Right atrium auricular region (tissue), 2 donors: ENCODE results near the gene UGT2A1. TPM values are rescaled to one million over a fixed set of nuclear protein-coding genes. Genes with fewer than 3 reads are reported as not detected.
"Not testable (repeated sequence)": the region's sequence is repeated elsewhere in the genome, so short reads cannot be mapped to it uniquely, and the experiment has no call there.

ENCODE experiments used
- DNase-seq: peaks from one replicate; pipeline ENCODE4 v3.0.0-alpha.2; 2019; ENCODE audit warnings: low spot score
- H3K27ac ChIP-seq, 2 donors: fragments of 200-600 bp; sonication (generic); 1 replicate in 1 of 2; 2 replicates in 1 of 2; pipeline ENCODE4 v1.5.1; 2016 to 2019
- H3K27me3 ChIP-seq, 2 donors: fragments of 200-600 bp; sonication (generic); one replicate each; pipeline versions ENCODE4 v1.5.1 to v1.6.0; 2017 to 2019
- H3K36me3 ChIP-seq: fragments of 200-600 bp; sonication (generic); one replicate; pipeline ENCODE4 v1.5.1; 2016
- H3K4me1 ChIP-seq, 2 donors: fragments of 200-600 bp; sonication (generic); one replicate each; pipeline versions ENCODE4 v1.5.1 to v1.6.0; 2017 to 2019
- H3K4me3 ChIP-seq, 2 donors: fragments of 200-600 bp; sonication (generic); 1 replicate in 1 of 2; 2 replicates in 1 of 2; pipeline ENCODE4 v1.5.1; 2017 to 2019; ENCODE audit warnings: mild to moderate bottlenecking in 1 of 2, moderate library complexity in 1 of 2
- H3K9me3 ChIP-seq, 2 donors: fragments of 200-600 bp; sonication (generic); one replicate each; pipeline ENCODE4 v1.5.1; 2019
- CTCF ChIP-seq, 2 donors: fragments of 200-600 bp; sonication (generic); IDR thresholded peaks; one replicate each; pipeline ENCODE4 v1.5.1; 2019; ENCODE audit warnings: antibody characterized with exemption in 2 of 2
- total RNA-seq, 2 donors: library from RNA; depleted of rRNA; stranded (reverse); fragments of >200 nt; gene quantifications; one replicate each; pipeline ENCODE4 v1.1.0, GENCODE V29; 2016

UGT2A1 gene
- total RNA-seq, 2 donors from 2014 or later, result not detected

GRCh38 chr4:69684804-69685203, 31.8 kb upstream of the UGT2A1 start:
- no peak for DNase-seq
- Histone ChIP-seq H3K27me3 (no peaks in the 10 kb centered on the region), H3K4me1 (no peaks in the 10 kb centered on the region), H3K27ac (no peak overlapping the region), H3K9me3 (no peaks in the 10 kb centered on the region), H3K36me3 (no peaks in the 10 kb centered on the region), H3K4me3 (no peak overlapping the region)
- TF ChIP-seq CTCF (IDR thresholded peaks at IDR 0.05), result no peak

- no peak for DNase-seq
- no peak overlapping the region for H3K27ac ChIP-seq
- H3K4me3 ChIP-seq, result no peak overlapping the region
- H3K27me3 ChIP-seq, result no peaks in the 10 kb centered on the region
- no peaks in the 10 kb centered on the region for H3K4me1 ChIP-seq
- H3K9me3 ChIP-seq, result no peaks in the 10 kb centered on the region
- TF ChIP-seq CTCF (IDR thresholded peaks at IDR 0.05), result no peak
- no peaks in the 10 kb centered on the region for H3K36me3 ChIP-seq
These were observed 15.6 kb upstream of the UGT2A1 start for GRCh38 chr4:69668680-69669079.

- not testable (repeated sequence) for H3K9me3 ChIP-seq, H3K27ac ChIP-seq, H3K36me3 ChIP-seq, H3K4me3 ChIP-seq, H3K27me3 ChIP-seq, DNase-seq, H3K4me1 ChIP-seq
These were observed 11.0 kb upstream of the UGT2A1 start for GRCh38 chr4:69664009-69664408.

- H3K27me3 ChIP-seq, H3K27ac ChIP-seq, H3K9me3 ChIP-seq, H3K36me3 ChIP-seq, H3K4me3 ChIP-seq, DNase-seq, H3K4me1 ChIP-seq: not testable (repeated sequence)
These were observed 8.2 kb upstream of the UGT2A1 start for GRCh38 chr4:69661130-69661803.

- DNase-seq, result no peak
- TF ChIP-seq CTCF (IDR thresholded peaks at IDR 0.05), result no peak
- H3K4me1 ChIP-seq, result no peaks in the 10 kb centered on the region
- H3K36me3 ChIP-seq, result no peaks in the 10 kb centered on the region
- H3K4me3 ChIP-seq, result no peak overlapping the region
- H3K9me3 ChIP-seq, result no peaks in the 10 kb centered on the region
- H3K27ac ChIP-seq, result no peak overlapping the region
- H3K27me3 ChIP-seq, result no peaks in the 10 kb centered on the region
These were observed 5.1 kb upstream of the UGT2A1 start for GRCh38 chr4:69658133-69658532.

- Histone ChIP-seq H3K4me3 (no peak overlapping the region), H3K9me3 (no peaks in the 10 kb centered on the region), H3K4me1 (no peaks in the 10 kb centered on the region), H3K36me3 (no peaks in the 10 kb centered on the region), H3K27ac (no peak overlapping the region), H3K27me3 (no peaks in the 10 kb centered on the region)
- TF ChIP-seq CTCF (IDR thresholded peaks at IDR 0.05), result no peak
- DNase-seq, result no peak
These were observed 3.7 kb upstream of the UGT2A1 start for GRCh38 chr4:69656653-69657158.

- no peak overlapping the region for H3K4me3 ChIP-seq
- no peak overlapping the region for H3K27ac ChIP-seq
- TF ChIP-seq CTCF (IDR thresholded peaks at IDR 0.05), result no peak
- no peaks in the 10 kb centered on the region for H3K27me3 ChIP-seq
- H3K9me3 ChIP-seq, result no peaks in the 10 kb centered on the region
- H3K36me3 ChIP-seq, result no peaks in the 10 kb centered on the region
- DNase-seq, result no peak
- no peaks in the 10 kb centered on the region for H3K4me1 ChIP-seq
These were observed 2.2 kb downstream of the UGT2A1 start for GRCh38 chr4:69650872-69651271.
